DMS53 treated with DMSO at 0.1 percent for 48 hours (cell line): ENCODE data around the gene BMAL1.
A peak's percentile ranks its signal among the peaks of the same experiment; 100 is the strongest.
"Not testable (repeated sequence)": the region's sequence is repeated elsewhere in the genome, so short reads cannot be mapped to it uniquely, and the experiment has no call there.

ENCODE experiments used
- DNase-seq: peaks from one replicate; lab custom pipeline; 2025; ENCODE audit not compliant: unreplicated experiment; lab: John Stamatoyannopoulos, UW

Gene BMAL1

DNA sequence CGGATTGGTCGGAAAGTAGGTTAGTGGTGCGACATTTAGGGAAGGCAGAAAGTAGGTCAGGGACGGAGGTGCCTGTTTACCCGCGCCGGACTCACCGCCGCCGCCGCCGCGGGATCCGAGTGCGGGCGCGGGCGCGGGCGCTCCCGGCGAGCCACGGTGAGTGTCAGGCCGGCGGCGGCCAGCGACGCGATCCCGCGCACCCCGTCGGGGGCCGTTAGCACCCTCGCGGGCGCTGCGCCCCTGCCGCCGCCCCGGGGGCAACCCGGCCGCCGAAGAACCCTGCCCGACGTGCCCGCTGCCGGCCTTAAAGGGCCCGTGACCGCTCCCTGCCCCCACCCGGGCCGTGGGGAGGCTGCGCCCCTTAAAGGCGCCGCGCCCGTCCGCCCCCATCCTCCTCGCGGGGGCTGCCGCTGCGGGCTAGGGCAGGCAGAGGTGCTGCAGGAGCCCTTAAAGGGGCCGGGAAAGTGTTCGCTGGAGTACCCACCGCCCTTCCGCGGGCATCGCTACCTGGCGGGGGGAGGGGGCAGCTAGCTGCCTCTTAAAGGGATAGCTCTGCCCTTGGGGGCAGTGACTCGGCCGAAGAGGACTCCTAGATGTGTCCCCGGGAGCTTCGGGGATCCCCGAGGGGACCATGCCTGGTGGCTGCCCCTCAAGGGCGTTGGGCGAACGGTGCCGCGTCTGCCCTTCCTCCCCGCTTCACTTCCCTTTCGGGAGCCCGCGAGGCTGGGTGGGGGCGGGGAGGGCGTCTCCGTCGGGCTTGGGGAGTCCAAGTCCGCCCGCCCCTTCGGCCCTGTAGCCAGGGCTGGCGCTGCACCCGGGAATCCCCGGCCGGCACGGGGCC is at the start of gene BMAL1:
Gene BMAL1, plus strand, starts transcription at position 23 of the 841 bp plus-strand sequence. CDS start 76,519 bp downstream, outside the sequence.
- no peak for DNase-seq

DNA sequence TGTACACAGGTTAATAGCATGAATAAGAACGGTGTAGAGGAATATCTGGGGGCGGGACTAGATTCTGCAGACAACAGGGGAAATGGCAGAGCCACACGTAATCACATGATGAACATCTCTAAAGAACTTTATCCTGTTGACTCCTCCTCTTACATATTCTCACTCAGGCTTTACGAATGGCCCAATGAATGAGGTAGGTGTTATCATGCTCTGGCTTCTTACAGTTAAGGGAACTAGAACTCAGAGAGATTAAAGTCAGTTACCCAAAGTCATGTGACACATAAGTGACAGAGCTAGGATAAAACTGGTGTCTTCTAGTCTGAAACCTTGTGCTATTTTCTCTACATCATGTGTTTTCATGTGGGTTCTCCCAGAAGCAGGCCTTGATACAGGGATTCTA is 49.0 kb upstream of the BMAL1 start:
- DNase-seq, result no peak

DNA sequence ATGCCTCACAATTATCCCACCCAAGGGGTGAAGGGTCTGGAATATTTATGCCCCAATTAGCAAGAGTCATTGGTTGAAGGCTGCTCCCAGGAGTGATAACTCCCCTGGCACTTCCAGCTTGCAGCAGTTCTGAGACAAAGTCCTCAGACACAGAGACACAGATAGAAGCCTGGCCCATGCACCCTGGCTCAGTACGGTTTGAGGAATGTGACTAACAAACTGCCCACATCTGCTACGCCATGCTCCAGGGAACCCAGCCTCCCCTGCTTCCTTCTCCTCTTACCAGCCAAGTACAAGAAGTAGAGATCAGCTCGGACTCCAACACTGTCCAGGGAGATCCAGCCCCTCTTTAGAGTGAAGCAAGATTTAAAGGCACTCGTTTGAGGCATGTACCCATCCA is 48.5 kb upstream of the BMAL1 start:
- no peak for DNase-seq

GRCh38 chr11:13229711-13230318 is 47.8 kb upstream of the BMAL1 start:
- DNase-seq, result no peak

DNA sequence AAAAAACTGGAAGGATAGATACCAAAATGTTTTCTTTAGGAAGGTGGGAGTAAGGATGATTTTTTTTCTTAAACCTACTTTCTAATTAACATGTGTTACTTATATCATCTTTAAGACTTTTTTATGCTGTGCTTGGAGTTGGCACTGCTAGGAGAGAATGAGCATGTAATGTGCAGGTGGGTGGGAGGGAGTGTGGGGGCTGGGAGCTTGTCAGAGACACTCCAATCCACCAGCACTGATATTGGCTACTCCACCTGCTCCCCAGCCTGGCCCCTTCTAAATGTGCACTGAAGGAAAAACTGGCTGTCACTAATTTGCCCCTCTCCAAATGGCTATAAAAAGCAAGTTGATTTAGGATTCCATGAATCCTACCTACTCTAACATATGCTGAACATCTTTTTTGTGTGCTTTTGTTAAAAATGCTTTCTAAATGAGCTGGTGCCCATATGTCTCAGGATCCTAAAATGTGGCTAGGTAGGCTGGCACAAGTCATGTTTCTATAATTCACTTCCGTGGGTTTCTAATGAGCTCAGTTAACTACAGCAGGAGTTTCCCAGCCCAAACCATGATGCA is 44.3 kb upstream of the BMAL1 start:
- DNase-seq, result no peak

GRCh38 chr11:13235895-13236294 is 41.7 kb upstream of the BMAL1 start:
- no peak for DNase-seq

GRCh38 chr11:13236626-13237025 is 41.0 kb upstream of the BMAL1 start:
- DNase-seq, result no peak

- no peak for DNase-seq
These were observed 39.8 kb upstream of the BMAL1 start for GRCh38 chr11:13237761-13238160.

- peak; percentile 55 for DNase-seq
These were observed 38.6 kb upstream of the BMAL1 start for GRCh38 chr11:13238879-13239514.

DNA sequence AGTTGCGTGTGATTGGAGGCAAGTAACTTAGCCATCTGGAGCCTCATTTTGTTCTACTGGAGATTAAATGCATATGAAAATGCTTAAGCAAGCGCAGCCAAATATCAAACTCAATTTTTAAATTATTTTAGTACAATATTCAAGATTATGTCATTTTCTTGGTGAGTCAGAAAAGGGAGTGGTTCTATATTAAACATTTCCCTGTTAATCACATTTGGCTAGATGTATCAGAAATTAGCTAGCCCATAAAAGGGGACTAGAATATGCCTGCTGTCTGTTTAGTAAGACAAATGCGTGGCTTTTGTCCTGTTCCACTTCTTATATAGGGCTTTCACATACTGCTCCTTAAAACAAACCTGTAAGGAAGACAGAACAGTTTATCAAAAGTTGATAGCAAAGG is 35.0 kb upstream of the BMAL1 start:
- DNase-seq, result no peak

DNA sequence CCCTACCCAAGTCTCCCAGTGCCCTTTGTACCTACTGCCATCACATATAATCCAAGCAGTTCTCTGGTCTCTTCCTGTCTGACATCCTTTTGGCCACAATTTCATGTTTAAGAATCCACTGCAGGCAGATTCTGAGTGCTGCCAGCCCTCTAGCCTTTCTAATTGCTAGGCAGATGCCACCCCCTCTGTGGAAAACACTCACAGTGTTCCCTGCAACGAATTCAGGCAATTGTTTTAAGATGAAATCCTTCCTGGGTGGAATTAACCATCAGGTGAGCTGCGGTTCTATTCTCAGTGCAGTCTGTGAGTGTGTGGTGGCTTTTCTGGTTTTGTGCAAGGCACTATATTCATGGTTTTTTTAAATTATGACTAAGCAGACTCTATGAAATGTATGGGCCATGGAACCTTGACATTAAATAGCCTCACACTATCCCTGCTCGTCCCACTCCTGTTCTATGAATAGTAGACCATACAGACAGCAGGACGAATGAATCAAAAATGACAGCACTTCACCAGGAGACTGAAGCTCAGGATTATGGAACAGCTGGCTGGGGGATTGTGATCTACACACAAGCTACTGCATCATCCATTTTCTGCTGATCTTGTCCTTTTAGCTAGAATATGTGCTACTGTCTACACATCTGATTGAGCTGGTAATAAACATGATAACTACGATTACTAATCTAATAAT is 29.8 kb upstream of the BMAL1 start:
- DNase-seq, result no peak

DNA sequence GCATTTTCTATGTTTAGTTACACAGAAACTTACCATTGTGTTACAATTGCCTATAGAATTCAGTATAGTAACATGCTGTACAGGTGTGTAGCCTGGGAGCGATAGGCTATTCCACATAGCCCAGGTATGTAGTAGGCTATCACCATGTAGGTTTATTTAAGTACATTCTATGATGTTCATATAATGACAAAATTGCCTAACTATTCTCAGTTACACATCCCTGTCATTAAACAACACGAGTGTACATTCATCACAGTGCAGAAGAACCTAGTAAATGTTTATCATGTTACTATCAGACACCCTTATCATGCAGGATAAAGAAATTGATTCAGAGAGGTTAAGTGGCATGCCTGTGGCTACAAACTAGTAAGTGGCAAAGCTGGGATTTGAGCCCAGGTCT is 28.4 kb upstream of the BMAL1 start:
- DNase-seq, result no peak

DNA sequence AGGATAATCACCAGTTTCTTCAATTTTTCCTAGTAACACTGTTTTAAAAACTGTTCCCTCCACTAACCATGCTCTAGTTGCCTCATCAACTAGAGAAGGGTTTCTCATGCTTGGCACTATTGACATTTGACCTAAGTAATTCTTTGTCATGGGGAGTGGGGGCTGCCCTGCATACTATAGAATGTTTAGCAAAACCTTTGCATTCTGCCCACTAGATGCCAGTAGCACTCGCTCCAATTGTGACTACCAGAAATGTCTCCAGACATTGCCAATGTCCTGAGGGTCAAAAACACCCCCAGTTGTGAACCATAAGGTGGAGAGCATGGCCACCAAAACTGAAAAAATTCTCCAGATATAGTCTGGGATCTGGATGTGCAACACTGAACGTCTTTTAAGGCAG is 27.6 kb upstream of the BMAL1 start:
- DNase-seq, result no peak

GRCh38 chr11:13251966-13252365 is 25.6 kb upstream of the BMAL1 start:
- DNase-seq, result no peak

- no peak for DNase-seq
These were observed 25.2 kb upstream of the BMAL1 start for GRCh38 chr11:13252438-13252837.

DNA sequence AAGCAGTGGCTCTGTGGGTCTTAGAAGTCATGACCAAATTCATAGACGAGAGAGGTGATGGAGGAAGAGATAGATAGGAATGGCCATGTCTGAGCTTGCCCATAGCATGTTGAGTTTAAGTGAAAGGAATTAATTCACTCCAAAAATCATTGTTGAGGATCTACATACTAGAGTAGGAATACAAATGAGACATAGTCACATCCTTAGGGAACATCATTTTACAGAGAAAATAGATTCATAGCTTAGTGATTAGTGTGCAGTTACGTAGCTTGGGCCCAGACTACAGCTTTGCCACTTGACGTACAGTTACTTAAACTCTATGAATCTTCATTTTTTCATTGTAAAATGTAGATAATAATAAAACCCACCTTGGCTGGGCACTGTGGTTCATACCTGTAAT is 21.4 kb upstream of the BMAL1 start:
- no peak for DNase-seq

DNA sequence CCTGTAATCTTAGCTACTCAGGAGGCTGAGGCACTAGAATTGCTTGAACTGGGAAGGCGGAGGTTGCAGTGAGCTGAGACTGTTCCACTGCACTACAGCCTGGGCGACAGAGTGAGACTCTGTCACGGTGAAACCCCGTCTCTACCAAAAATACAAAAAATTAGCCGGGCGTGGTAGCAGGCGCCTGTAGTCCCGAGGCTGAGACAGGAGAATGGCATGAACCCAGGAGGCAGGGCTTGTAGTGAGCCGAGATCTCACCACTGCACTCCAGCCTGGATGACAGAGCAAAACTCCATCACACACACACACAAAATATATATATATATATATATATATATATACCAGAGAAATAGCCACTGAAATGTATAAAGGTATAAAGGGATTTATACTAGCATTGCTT is 19.5 kb upstream of the BMAL1 start:
- not testable (repeated sequence) for DNase-seq

- no peak for DNase-seq
These were observed 18.7 kb upstream of the BMAL1 start for GRCh38 chr11:13258855-13259254.

DNA sequence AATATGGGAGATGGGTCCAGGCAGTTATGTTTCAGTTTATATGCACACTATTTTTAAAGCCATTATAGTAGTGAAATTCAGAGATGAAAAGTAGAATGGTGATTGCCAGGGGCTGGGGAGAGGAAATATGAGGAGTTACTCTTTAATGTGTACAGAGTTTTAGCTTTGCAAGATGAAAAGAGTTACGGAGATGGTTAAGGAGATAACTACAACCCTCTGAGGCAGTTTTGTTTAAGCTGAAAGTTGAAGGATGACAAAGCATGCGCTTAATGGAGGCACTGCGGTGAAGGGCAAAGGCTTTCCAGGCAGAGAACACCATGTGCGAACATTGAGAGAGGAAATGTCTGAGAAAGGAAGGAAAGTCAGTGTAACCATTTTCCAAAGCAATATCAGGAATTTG is 18.2 kb upstream of the BMAL1 start:
- DNase-seq, result no peak

DNA sequence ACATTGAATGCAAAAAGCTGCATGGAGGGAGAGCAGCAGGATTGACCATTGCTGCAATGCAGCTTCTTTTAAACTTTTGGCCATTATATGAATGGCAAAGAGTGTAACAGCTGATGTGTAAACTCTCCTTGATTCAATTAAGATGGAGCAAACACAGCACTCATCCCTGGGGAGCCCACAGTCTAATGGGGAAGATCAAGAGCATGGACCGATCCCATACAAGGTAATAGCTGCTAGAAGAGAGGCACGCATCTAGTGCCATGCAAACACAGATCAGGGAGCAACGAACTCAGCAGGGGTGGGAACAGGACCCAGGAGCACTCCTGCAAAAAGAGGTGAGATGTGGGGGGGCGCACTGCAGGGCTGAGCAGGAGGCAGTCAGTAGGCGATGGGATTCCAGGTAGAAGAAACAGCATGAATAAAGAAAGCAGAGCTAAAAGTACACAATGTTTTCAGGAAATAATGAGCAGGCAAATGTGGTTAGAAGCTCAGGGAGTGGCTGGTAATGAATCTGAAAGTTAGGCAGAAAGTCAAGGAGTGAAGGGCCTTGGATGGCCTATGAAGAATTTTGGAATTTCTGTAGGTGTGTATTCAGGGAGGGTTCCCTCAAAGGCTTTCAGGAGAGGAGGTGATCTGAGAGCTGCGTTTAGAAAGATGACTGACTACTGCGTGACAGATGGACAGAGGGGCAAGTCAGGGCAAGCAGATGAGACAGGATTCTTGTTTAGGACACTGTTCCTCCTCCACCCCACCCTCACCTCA is 17.2 kb upstream of the BMAL1 start:
- DNase-seq, result no peak
